Measurements from ENCODE around the gene CFAP100. TPM values are rescaled to one million over a fixed set of nuclear protein-coding genes. Genes with fewer than 3 reads are reported as not detected.

CFAP100 gene
- total RNA-seq (2022; extraction: Qiagen RNA extraction; ENCODE audit: low read depth) = not detected in 5 replicates

GRCh38 chr3:126394179-126394976 lies at the start of gene CFAP100:
CFAP100 (plus strand) TSS chr3:126394909; CDS start chr3:126396001, 1,092 bp downstream.

DNA sequence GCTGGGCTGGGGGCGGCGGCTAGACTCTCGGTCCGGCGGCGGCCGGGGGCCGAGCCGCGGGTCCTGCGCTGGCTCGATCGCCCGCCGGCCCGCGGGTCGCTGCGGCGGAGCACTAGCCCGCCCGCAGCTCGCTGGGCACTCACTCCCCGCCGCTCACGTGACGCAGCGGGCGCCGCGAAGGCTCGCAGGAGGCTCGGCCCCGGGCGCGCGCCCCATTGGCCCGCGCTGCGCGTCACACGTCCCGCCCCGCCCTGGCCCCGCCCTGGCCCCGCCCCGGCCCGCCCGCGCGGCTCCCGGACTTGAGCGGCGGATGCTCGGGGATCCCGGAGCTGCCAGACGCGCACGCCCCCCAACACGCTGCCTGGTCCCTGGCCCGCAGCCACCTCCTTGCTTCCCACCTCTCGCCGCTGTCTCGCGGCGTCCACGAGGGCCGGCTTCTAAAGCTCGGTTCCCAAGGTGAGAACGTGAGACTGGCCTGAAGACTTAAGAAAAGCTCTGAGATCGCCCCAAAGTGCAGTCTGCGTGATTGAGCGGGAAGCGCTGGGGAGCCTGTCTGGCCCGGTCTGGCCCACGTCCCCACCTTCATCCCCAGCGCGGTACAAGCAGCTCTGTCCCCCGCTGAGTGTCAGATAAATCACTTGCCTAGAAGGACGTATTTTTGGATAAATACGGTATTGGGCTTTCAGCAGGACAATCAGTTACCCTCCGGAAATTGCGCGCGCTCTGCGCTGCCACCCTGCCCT lies 37.2 kb upstream of the CFAP100 start, which contains the start of gene KLF15:
Gene KLF15, minus strand, starts transcription at position 114 of the 743 bp plus-strand sequence. CDS start 4,486 bp downstream, outside the sequence.

DNA sequence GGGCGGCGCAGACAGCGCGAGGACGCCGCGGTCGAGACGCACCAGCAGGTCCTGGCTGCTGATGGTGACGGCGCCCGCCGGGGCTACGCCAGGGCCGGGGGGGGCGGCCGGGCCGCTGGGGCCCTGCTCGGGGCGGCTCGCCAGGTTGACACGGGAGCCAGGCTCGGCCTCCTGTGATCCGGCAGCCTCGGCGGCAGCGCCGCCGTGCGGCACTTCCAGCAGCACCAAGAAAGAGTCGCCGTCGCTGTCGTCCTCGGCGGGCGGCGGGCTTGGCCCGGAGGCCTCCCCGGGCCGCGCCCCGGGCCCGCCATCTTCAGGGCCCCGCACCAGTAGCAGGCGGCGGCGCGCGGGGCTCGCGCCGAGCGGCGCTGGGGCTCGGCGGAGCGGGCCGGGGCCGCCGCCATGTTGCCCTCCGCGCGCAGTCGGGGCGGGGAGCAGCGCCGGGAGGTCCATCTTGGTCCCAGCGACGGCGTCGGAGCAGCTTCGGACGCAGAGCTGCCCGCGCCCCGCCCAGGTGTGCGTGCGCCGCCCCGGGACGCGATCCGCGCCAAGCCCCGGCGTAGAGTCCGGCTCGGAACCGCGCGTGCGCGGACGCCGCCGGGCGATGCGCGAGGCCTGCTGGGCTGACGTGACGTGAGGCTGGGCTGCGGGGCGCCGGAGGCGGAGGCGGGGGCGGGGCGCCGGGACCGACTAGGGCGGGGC lies 80.9 kb downstream of the CFAP100 start, which contains the start of gene ZXDC:
Gene ZXDC, minus strand, starts transcription at position 479 of the 702 bp plus-strand sequence. Its CDS starts 26 bp downstream, at position 453.

Other genes with a start within 250 kb of the CFAP100 start
- gene ALDH1L1, start 214.3 kb upstream of the CFAP100 start, total RNA-seq (2022; extraction: Qiagen RNA extraction; ENCODE audit: low read depth) = 0.11 to 0.30 TPM (median 0.16 TPM) in 5 replicates
- 0.06 to 0.19 TPM (median 0.09 TPM) in 4 of 5 replicates, not detected in the other for gene KLF15, start 37.5 kb upstream of the CFAP100 start, total RNA-seq (2022; extraction: Qiagen RNA extraction; ENCODE audit: low read depth)
- 6.5 to 8.2 TPM (median 7.8 TPM) in 5 replicates for gene ZXDC, start 81.0 kb downstream of the CFAP100 start, total RNA-seq (2022; extraction: Qiagen RNA extraction; ENCODE audit: low read depth)
- gene UROC1, start 122.9 kb downstream of the CFAP100 start, total RNA-seq (2022; extraction: Qiagen RNA extraction; ENCODE audit: low read depth) = not detected in 5 replicates
- gene CHST13, start 129.2 kb downstream of the CFAP100 start, total RNA-seq (2022; extraction: Qiagen RNA extraction; ENCODE audit: low read depth) = 0.42 to 1.1 TPM (median 0.99 TPM) in 5 replicates
- not detected in 5 replicates for gene C3orf22, start 164.0 kb downstream of the CFAP100 start, total RNA-seq (2022; extraction: Qiagen RNA extraction; ENCODE audit: low read depth)